Right lobe of liver (tissue), 6 donors: ENCODE data around the gene EWSR1. TPM values are rescaled to one million over a fixed set of nuclear protein-coding genes. Genes with fewer than 3 reads are reported as not detected.
A peak's percentile ranks its signal among the peaks of the same experiment; 100 is the strongest.

ENCODE experiments used
- ATAC-seq, 4 donors: fragments of 200-7000 bp; cut with Tn5 transposase; one replicate each; pipeline ENCODE4 v1.9.1; 2020; ENCODE audit warnings: mild to moderate bottlenecking in 4 of 4, moderate library complexity in 4 of 4
- DNase-seq, 3 donors: peaks; one replicate each; pipeline ENCODE4 v3.0.0-alpha.2; 2020
- H3K27ac ChIP-seq, 3 donors: fragments of 200-600 bp; one replicate each; pipeline ENCODE4 v1.8.0; 2022
- H3K27me3 ChIP-seq, 2 donors: fragments of 200-600 bp; one replicate each; pipeline ENCODE4 v1.8.0; 2022
- H3K36me3 ChIP-seq, 4 donors: fragments of 200-600 bp; sonication (generic) in 1 of 4; one replicate each; pipeline versions ENCODE4 v1.5.1 to v1.8.0; 2017 to 2022; ENCODE audit warnings: control low read depth in 1 of 4
- H3K4me1 ChIP-seq, 4 donors: fragments of 200-600 bp; sonication (generic) in 1 of 4; one replicate each; pipeline versions ENCODE4 v1.5.1 to v1.8.0; 2017 to 2022; ENCODE audit warnings: control low read depth in 1 of 4
- H3K4me3 ChIP-seq, 3 donors: fragments of 200-600 bp; one replicate each; pipeline ENCODE4 v1.8.0; 2022
- H3K9me3 ChIP-seq, 4 donors: fragments of 200-600 bp; sonication (generic) in 1 of 4; one replicate each; pipeline versions ENCODE4 v1.5.1 to v1.8.0; 2017 to 2022; ENCODE audit warnings: control low read depth in 1 of 4
- CTCF ChIP-seq, 4 donors: fragments of 200-600 bp in 3 of 4; fragments of 450-650 bp in 1 of 4; IDR thresholded peaks; one replicate each; pipeline versions ENCODE4 v1.5.1 to v1.8.0; 2016 to 2022; ENCODE audit warnings: antibody characterized with exemption in 4 of 4, mild to moderate bottlenecking in 2 of 4
- POLR2A ChIP-seq: fragments of 450-650 bp; IDR thresholded peaks from one replicate; pipeline ENCODE4 v1.6.1; 2017; ENCODE audit warnings: antibody characterized with exemption, mild to moderate bottlenecking
- WGBS: methylation state at CpG from one replicate; pipeline ENCODE4 v1.1.6; 2018; ENCODE audit warnings: low coverage, low lambda C conversion rate; ENCODE audit not compliant: insufficient coverage; ENCODE audit errors: missing lambda C conversion rate; 5-methylcytosine and 5-hydroxymethylcytosine counted together
- intact Hi-C, 2 donors: fragments of 100-400 bp; cut with DNase I; formaldehyde crosslinking; loops; one replicate each; pipeline versions ENCODE4 v1.11.2 to v1.14.1; 2022
- total RNA-seq, 6 experiments: library from RNA; depleted of rRNA in 2 of 6; stranded (reverse); fragments of >200 nt in 2 of 6; fragmentation: NEBNext Ultra II Directional in 3 of 6; extraction: Animal tissue kit (Norgen Biotek cat#: 25700) in 3 of 6; gene quantifications; one replicate each; pipeline versions ENCODE4 v1.1.0 to v1.2.4, GENCODE V29; 2016 to 2023
- donor health status: DM: no; HTN: yes; CAD: no.
- donor health status: DM: no; HTN: no; CAD: no.
- donor health status: DM: no; HTN: no; CAD: no.
- donor health status: DM: no; HTN: yes; CAD: no.
- donor health status: DM: no; HTN: yes; CAD: no.

The EWSR1 gene
- total RNA-seq, 6 experiments from 2014 or later: 75.0 to 112 (median 98.2) TPM

GRCh38 chr22:29326481-29326880, 58.4 kb downstream of the EWSR1 start:
- no peak overlapping the region for H3K27ac ChIP-seq
- no peaks in the 10 kb centered on the region for H3K27me3 ChIP-seq
- H3K4me1 ChIP-seq: no peaks in the 10 kb centered on the region
- peaks cover 0 to 46% (median 8%) of the 10 kb centered on the region in 4 donors for H3K36me3 ChIP-seq
- no peaks in the 10 kb centered on the region for H3K9me3 ChIP-seq
- intact Hi-C loops: no loop called here
- H3K4me3 ChIP-seq: no peak overlapping the region
- ATAC-seq (no peak), DNase-seq (no peak)
- no peak for TF ChIP-seq POLR2A
- no peak for TF ChIP-seq CTCF (IDR thresholded peaks at IDR 0.05)
- WGBS: 100% methylated on average over 1 of the region's 10 CpGs

- no peaks in the 10 kb centered on the region for H3K9me3 ChIP-seq
- no peaks in the 10 kb centered on the region for H3K27me3 ChIP-seq
- 96% methylated on average over 3 of the region's 15 CpGs for WGBS
- H3K4me3 ChIP-seq: no peak overlapping the region
- H3K4me1 ChIP-seq: no peaks in the 10 kb centered on the region
- H3K36me3 ChIP-seq: peaks cover 0 to 47% (median 8%) of the 10 kb centered on the region in 4 donors
- H3K27ac ChIP-seq: no peak overlapping the region
- TF ChIP-seq CTCF (IDR thresholded peaks at IDR 0.05) (no peak), POLR2A (no peak)
- DNase-seq: no peak
- peak in 2 of 4 donors; percentile 7 to 13 for ATAC-seq
- intact Hi-C loops: no loop called here
Observed at GRCh38 chr22:29327089-29327764, 59.2 kb downstream of the EWSR1 start.

- Histone ChIP-seq H3K27ac (no peak overlapping the region), H3K27me3 (no peaks in the 10 kb centered on the region), H3K9me3 (no peaks in the 10 kb centered on the region), H3K4me3 (no peak overlapping the region), H3K36me3 (peaks cover 0 to 47% (median 8%) of the 10 kb centered on the region in 4 donors), H3K4me1 (no peaks in the 10 kb centered on the region)
- ATAC-seq (no peak), DNase-seq (no peak)
- 80% methylated on average over 1 of the region's 5 CpGs for WGBS
- TF ChIP-seq POLR2A: no peak
- TF ChIP-seq CTCF (IDR thresholded peaks at IDR 0.05): no peak
- intact Hi-C loops: no loop called here
Observed at GRCh38 chr22:29328055-29328454, 60.0 kb downstream of the EWSR1 start.

- peaks cover 0 to 54% (median 8%) of the 10 kb centered on the region in 4 donors for H3K36me3 ChIP-seq
- ATAC-seq (no peak), DNase-seq (no peak)
- intact Hi-C loops: no loop called here
- no peaks in the 10 kb centered on the region for H3K4me1 ChIP-seq
- H3K4me3 ChIP-seq: no peak overlapping the region
- TF ChIP-seq POLR2A: no peak
- TF ChIP-seq CTCF (IDR thresholded peaks at IDR 0.05): no peak
- no peak overlapping the region for H3K27ac ChIP-seq
- WGBS: 92% methylated on average over 7 of the region's 34 CpGs
- H3K9me3 ChIP-seq: no peaks in the 10 kb centered on the region
- H3K27me3 ChIP-seq: no peaks in the 10 kb centered on the region
Observed at GRCh38 chr22:29328566-29329500, 60.8 kb downstream of the EWSR1 start.
